Heart right ventricle (tissue), 16 donors: ENCODE data around the gene CHAF1B. TPM values are rescaled to one million over a fixed set of nuclear protein-coding genes. Genes with fewer than 3 reads are reported as not detected.

Experiments
- ATAC-seq, 8 donors: fragments of 200-7000 bp; cut with Tn5 transposase; one replicate each; pipeline ENCODE4 v1.9.1; 2020; ENCODE audit warnings: mild to moderate bottlenecking in 8 of 8, moderate library complexity in 8 of 8, moderate number of reproducible peaks in 1 of 8
- DNase-seq, 2 donors: peaks; one replicate each; pipeline ENCODE4 v3.0.0-alpha.2; 2020
- H3K27ac ChIP-seq, 10 donors: fragments of 200-600 bp; sonication (generic) in 2 of 10; one replicate each; pipeline versions ENCODE4 v1.5.0 to v1.8.0; 2020 to 2022; ENCODE audit warnings: mild to moderate bottlenecking in 3 of 10
- H3K27me3 ChIP-seq, 7 donors: fragments of 200-600 bp; one replicate each; pipeline ENCODE4 v1.8.0; 2021 to 2022; ENCODE audit warnings: mild to moderate bottlenecking in 2 of 7
- H3K36me3 ChIP-seq, 9 donors: fragments of 200-600 bp; sonication (generic) in 1 of 9; one replicate each; pipeline versions ENCODE4 v1.5.0 to v1.8.0; 2020 to 2022; ENCODE audit warnings: mild to moderate bottlenecking in 2 of 9
- H3K4me1 ChIP-seq, 9 donors: fragments of 200-600 bp; sonication (generic) in 1 of 9; one replicate each; pipeline versions ENCODE4 v1.5.0 to v1.8.0; 2020 to 2022; ENCODE audit warnings: mild to moderate bottlenecking in 4 of 9
- H3K4me3 ChIP-seq, 10 donors: fragments of 200-600 bp; sonication (generic) in 2 of 10; one replicate each; pipeline versions ENCODE4 v1.5.0 to v1.8.0; 2020 to 2022; ENCODE audit warnings: mild to moderate bottlenecking in 7 of 10, moderate library complexity in 2 of 10
- H3K9me3 ChIP-seq, 11 donors: fragments of 200-600 bp in 10 of 11; sonication (generic) in 2 of 11; one replicate each; pipeline versions ENCODE4 v1.5.0 to v1.8.0; 2013 to 2022; ENCODE audit warnings: mild to moderate bottlenecking in 2 of 11, control low read depth in 1 of 11, moderate library complexity in 1 of 11
- CTCF ChIP-seq, 9 donors: fragments of 200-600 bp; sonication (generic) in 2 of 9; IDR thresholded peaks; one replicate each; pipeline versions ENCODE4 v1.5.0 to v1.8.0; 2021 to 2022; ENCODE audit warnings: antibody characterized with exemption in 9 of 9, mild to moderate bottlenecking in 5 of 9, moderate library complexity in 1 of 9
- WGBS, 2 donors: extraction: QIAGEN DNeasy Blood & Tissue Kit; methylation state at CpG; one replicate each; pipeline ENCODE4 v1.1.7; 2013; ENCODE audit warnings: inconsistent platforms in 1 of 2; 5-methylcytosine and 5-hydroxymethylcytosine counted together
- intact Hi-C, 10 donors: fragments of 100-400 bp; cut with DNase I; formaldehyde crosslinking; loops; one replicate each; pipeline versions ENCODE4 v1.11.1 to v1.14.2; 2022
- polyA plus RNA-seq, 2 donors: library from polyadenylated mRNA; stranded (reverse); fragments of 200-250 nt; gene quantifications; one replicate each; pipeline ENCODE4 v1.2.3, GENCODE V29; 2013
- total RNA-seq, 10 donors: library from RNA; stranded (reverse); fragmentation: NEBNext Ultra II Directional in 3 of 10; extraction: Animal tissue kit (Norgen Biotek cat#: 25700) in 3 of 10; gene quantifications; one replicate each; pipeline versions ENCODE4 v1.2.1 to v1.2.4, GENCODE V29; 2021 to 2023
- donor health status: Arrhythmogenic right ventricular cardiomyopathy.
- donor health status: ischemic (EF 13 %, LVEDD 7.1; RV severe dilation, severe dysfunction).
- donor health status: healthy with polysubstance abuse.
- donor health status: DM: no; HTN: yes; CAD: no.
- donor health status: DM: no; HTN: no; CAD: no.
- donor health status: ischemic (EF 25% LVEDD 6.9; RV normal size, moderate dysfunction).
- donor health status: ischemic (EF 25% LVEDD 5.7; RV mildly dilated, moderate dysfunction).
- donor health status: healthy.
- donor health status: DM: yes; HTN: yes; CAD: no.
- donor health status: Ischemic cardiomyopathy.
- donor health status: ischemic (EF 35%, LVEDD 5.7; RV mildly dilated, moderate dysfunction).
- donor health status: nonischemic (EF 11% LVEDD 7.7; RV severe dilation, severe dysfunction).
- donor health status: DM: yes; HTN: yes; CAD: no.
- donor health status: PGD.
- donor health status: ischemic (EF 29% LVEDD 5.4; RV normal size, mild dysfunction).
- donor health status: nonischemic (EF 23%, LVEDD 6.1; RV moderate dilation, normal function).

CHAF1B gene
- total and polyA plus RNA-seq, 12 donors, result 0.24 to 1.3 (median 0.48) TPM

DNA sequence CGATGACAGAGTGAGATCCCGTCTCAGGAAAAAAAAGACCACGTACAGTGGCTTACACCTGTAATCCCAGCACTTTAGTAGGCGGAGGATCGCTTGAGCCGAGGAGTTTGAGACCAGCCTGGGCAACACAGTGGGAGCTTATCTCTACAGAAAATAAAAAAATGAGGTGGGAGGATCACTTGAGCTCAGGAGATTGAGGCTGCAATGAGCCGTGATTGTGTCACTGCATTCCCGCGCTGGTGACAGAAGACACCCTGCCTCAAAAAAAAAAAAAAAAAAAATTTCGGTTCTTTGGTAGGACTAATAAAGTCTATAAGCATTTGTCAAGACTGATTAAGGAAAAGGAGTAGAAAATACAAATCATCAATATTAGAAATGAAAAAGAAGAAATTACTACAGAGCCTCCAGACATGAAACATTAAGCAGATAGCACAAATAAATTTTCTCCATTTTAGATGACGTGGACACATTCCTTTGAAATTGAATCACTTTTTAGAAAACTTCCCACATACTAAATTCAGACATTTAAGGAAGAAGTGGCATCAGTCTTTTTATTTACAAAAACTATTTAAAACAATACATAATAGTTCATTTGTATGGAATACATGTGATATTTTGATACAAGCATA lies 34.8 kb upstream of the CHAF1B start:
- no peaks in the 10 kb centered on the region for H3K9me3 ChIP-seq
- WGBS, 2 donors, result 79% methylated on average over 11 of the region's 11 CpGs
- H3K27ac ChIP-seq, result peak overlapping the region in 2 of 10 donors; percentile 24 to 31
- DNase-seq (no peak), ATAC-seq (peak in 2 of 8 donors; percentile 30 to 63)
- no peak overlapping the region for H3K4me3 ChIP-seq
- no peaks in the 10 kb centered on the region for H3K27me3 ChIP-seq
- intact Hi-C loops, result no loop called here
- peaks cover 0 to 98% (median 56%) of the 10 kb centered on the region in 9 donors for H3K36me3 ChIP-seq
- H3K4me1 ChIP-seq, result no peaks in the 10 kb centered on the region
- no peak for TF ChIP-seq CTCF (IDR thresholded peaks at IDR 0.05)

DNA sequence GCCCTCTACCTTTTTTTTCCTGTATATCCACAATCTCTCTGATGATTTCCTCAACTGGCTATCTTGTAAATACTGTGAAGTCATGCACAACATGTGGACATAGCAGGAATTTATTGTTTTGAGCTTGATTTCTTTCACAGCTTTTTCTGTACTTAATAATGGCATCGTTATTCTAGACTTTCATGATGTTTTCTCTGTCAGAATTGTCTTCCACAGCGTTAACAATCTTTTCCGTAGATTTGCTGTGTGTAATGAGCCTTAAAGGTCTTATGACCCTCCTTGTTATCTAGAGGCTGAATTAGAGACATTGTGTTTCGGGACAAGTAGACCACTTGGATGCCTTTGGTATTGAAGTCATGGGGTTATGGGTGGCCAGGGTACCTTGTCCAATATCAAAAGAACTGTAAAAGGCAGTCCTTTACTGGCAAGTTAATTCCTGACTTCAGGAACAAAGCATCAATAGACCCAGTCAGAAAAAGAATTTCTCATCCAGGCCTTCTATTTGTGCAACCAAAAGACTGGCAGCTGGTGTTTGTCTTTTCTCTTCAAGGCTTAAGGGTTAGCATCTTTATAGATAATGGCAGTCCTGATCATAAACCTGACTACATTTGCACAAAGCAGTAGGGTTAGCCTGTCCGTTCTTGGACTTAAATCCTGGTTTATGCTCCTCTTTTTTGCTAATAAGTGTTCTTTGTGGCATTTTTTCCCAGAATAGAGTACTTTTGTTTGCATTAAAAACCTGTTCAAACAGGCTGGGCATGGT lies 30.1 kb upstream of the CHAF1B start:
- H3K36me3 ChIP-seq, result peaks cover 0 to 98% (median 54%) of the 10 kb centered on the region in 9 donors
- H3K9me3 ChIP-seq, result no peaks in the 10 kb centered on the region
- 82 to 83% methylated on average over 5 of the region's 5 CpGs for WGBS, 2 donors
- no peak overlapping the region for H3K27ac ChIP-seq
- H3K4me3 ChIP-seq, result no peak overlapping the region
- intact Hi-C loops, result no loop called here
- DNase-seq (no peak), ATAC-seq (no peak)
- no peaks in the 10 kb centered on the region for H3K27me3 ChIP-seq
- TF ChIP-seq CTCF (IDR thresholded peaks at IDR 0.05), result no peak
- no peaks in the 10 kb centered on the region for H3K4me1 ChIP-seq

- intact Hi-C loops, result no loop called here
- TF ChIP-seq CTCF (IDR thresholded peaks at IDR 0.05), result no peak
- no peak for DNase-seq
- Histone ChIP-seq H3K27me3 (no peaks in the 10 kb centered on the region), H3K36me3 (peaks cover 0 to 98% (median 59%) of the 10 kb centered on the region in 9 donors), H3K4me3 (no peak overlapping the region), H3K27ac (no peak overlapping the region), H3K9me3 (no peaks in the 10 kb centered on the region), H3K4me1 (no peaks in the 10 kb centered on the region)
- 69 to 77% methylated on average over 2 of the region's 2 CpGs for WGBS, 2 donors
- ATAC-seq, result no peak
Observed at GRCh38 chr21:36355868-36356267, 29.3 kb upstream of the CHAF1B start.

- Histone ChIP-seq H3K27me3 (no peaks in the 10 kb centered on the region), H3K4me1 (no peaks in the 10 kb centered on the region), H3K27ac (no peak overlapping the region), H3K9me3 (no peaks in the 10 kb centered on the region), H3K4me3 (no peak overlapping the region), H3K36me3 (peaks cover 0 to 100% (median 70%) of the 10 kb centered on the region in 9 donors)
- DNase-seq (no peak), ATAC-seq (no peak)
- no peak for TF ChIP-seq CTCF (IDR thresholded peaks at IDR 0.05)
- intact Hi-C loops, result no loop called here
- WGBS, 2 donors, result 95 to 100% methylated on average over 2 of the region's 2 CpGs
Observed at GRCh38 chr21:36359185-36359584, 26.0 kb upstream of the CHAF1B start.
